HG03097 (cell line): ENCODE results near the gene CBX8.

ENCODE experiments used
- ATAC-seq: cut with Tn5 transposase; IDR thresholded peaks from one replicate; pipeline ENCODE4 v1.9.1; 2021; ENCODE audit not compliant: unreplicated experiment, low FRiP score

Gene CBX8

DNA sequence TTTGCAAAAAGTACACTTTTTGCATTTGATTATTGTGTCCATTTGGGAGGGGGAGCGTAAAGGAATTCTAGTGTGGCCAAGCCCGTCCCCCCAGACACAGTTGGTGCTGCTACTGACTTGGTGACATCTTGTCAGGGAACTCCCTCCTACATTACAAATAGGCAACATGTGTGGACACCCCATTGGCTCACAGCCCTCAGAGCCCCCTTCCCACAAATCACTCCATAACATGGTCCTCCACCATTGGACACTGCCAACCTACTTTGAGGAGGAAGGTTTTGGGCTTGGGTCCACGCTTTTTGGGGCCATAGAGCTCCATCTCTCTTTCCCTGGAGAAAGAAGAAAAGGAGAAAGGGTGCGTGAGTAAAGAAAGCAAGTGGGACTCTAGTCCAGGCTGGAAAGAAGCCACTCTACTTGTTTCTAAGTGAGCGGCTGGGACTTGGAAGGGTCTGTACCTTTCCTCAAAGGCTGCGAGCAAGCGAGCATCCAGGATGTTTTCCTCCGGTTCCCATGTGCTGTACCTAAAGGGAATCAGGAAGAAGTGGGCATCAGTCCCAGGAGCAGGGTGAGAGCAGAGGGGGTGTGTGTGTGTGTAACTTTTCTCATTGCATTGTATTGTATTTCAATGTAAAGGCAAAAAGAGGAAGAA, 958 bp downstream of the CBX8 start:
- no peak for ATAC-seq

DNA sequence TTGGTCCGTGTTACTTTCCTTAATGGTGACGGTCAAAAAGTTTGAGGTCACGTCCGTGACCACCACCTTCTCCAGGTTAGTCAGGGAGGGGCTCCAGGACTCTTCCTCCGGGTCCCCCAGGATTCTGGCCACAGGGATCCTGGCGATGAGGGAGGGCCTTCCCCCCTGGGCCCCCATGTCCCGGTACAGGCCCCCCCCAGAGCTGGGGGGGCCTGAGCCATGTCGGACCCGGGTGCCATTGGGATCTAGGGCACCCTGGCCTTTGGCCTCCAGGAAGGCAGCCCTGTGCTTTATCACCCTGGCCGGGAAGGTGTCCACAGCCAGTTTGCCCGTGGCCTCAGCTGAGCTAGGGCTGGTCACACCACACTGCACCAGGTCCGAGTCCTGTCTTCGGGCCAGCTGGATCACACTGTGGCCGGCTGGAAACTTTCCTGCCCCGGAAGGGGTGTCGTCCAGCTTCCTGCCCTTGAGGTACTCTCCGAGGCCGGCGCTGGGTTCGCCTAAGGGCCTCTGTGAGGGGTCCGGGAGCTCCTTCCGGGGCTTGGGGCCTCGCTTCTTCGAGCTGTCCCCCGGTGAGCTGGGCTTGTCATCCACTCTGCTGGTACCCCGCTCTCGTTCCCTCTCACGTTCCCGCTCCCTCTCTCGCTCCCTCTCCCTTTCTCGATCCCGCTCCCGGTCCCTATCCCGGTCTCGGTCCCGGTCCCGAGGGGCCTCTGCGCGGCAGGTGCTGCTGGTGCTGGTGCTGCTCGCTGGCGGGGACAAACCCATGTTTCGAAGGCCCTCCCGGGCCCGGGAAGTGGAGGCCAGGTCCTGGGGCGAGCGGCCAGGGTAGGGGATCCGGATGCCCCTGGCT, 2.0 kb downstream of the CBX8 start:
- no peak for ATAC-seq

DNA sequence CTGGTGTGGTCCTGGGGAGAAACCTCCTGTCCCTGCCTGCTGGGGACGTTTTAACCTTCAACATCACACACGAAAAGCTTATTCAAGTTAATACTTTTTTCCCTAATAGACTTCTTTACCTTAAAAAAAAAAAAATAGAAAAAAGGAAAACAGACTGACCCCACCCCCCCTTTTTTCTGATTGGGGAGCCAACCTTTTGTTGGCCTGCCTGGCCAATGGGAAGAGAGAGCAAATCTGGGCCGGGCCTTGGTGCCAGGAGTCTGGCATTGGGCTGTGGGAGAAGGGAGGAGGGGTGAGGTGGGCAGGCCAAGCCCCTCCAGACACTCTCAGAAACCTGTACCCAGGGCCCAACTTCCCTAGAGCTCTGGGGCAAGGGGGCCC, 3.0 kb downstream of the CBX8 start:
- no peak for ATAC-seq

DNA sequence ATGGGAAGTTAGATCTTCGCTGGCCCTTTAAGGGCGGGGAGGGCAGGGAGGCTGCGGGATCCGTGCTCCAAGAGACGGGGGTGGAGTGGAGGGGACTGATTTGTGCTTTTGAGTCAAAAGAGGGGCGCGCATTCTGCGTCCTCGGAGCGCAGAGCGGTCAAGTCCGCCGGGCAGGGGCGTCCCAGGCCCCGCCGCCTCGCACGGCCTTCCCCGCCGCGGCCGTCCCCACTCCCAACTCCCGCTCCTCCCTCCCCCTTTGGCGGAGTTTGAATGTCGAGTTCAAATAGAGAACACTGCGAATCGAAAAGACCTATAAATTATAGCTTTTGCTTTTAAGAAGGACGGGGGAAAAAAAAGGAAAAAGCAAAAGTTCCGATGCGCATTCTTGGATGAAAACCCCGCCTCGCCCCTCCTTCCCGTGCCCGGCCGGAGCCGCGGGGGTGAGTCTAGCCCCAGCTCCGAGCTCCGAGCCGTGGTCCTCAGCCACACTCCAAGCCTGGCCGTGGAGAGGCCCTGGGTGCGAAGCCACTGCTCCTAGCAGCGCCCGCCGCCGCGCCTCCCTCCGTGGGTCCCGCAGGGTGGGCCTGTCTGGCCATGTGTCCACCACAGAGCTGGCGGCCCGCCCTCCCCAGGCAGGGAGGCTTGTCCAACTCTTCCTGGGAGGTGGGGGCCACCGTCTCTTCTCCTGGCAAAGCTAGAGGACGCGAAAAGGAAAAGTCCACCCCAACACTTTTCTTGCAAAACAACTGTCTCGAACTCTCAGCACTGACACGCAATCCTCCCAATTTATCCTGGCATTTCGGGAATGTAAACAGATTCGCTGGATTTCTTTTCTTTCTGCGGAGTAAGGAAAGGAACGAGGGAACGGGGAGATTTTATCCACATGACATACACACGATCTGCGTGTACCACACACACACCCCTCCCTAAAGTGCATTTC, 3.6 kb downstream of the CBX8 start:
- ATAC-seq, result no peak

DNA sequence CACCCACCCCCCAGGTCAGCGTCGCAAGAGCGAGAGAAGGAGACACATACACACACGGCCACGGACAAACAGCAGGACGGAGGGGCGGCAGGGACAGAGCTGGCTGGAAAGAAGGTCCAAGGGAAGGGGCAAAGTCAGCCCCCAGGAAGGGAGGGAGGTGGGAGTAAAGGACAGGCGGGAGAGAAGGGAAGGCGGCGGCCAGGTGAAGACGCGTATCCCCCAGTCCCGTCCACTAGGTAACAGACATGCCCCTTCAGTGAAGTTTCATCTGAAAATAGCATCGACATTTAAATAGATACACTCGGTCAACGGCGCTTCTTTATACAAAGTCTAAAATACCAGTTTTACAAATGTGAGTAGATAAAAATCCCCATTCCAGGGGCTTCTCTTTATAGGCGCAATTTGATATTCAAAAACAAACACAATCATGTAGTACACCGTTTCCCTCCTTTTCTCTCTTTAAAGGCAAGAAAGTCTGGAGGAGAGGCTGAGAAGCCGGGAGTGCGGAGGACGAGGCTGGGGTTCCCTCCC, 4.5 kb downstream of the CBX8 start:
- no peak for ATAC-seq

DNA sequence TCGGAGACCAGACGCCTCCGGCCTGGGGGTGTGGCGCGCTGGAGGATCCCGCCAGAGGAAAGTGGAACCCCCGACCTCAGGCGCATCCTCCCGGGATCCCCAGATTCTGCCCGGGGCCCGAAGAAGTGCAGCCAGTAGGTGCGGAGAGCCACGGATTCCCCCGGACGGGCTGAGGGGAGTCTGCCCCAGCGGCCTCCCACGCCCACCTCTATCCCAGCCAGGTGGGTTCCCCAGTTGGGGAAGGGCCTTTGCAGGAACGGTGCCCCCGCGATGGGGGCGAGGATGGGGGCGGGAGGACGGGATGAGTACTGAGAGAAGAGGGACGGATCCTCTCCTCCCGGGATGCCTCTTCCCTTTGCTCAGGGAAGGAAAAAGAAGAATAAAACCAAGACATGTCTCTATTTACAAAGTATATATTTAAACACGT, 5.1 kb downstream of the CBX8 start:
- no peak for ATAC-seq

DNA sequence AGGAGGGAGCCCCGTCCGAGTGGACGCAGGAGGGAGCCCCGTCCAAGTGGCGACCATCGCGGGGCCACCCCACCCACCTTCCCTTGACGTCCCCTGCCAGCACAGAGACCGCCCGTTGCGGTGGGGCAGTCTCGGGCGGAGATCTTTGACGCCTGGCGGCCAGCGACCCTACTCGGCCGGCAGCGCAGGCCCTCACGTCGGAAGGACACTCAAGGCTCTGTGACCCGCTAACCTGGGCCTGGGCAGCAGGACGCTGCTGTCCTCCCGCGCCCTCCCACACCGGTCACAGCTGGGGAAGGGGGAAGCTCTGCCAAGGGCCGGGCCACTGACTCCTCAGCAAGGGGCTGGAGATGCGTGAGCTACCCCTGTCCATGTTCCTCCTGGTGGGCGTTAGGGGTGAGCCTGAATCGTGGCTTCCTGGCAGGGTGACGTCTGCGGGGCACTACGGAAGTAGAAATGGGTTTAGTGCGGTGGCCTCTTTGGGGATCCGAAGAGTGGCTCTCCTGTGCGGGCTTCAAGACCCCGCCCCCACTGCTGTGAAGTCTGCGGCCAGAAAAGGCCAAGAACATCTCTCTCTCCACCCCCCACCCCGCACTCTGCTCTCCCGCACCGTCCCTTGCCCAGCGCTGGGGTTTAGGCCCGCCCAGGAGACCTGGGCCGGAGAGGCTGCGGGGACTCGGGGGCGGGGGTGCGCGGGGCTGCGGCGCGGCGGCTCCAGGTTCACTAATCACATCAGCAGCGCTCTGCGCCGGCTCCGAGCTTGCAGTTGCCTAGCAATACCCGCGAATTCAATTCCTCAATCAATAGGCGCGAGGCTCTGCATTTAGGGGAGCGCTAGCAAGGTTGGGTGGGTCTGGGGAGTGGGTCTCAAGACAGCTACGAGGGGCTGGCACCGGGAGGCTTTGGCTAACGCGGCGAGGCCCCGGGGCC, 5.8 kb downstream of the CBX8 start:
- no peak for ATAC-seq

DNA sequence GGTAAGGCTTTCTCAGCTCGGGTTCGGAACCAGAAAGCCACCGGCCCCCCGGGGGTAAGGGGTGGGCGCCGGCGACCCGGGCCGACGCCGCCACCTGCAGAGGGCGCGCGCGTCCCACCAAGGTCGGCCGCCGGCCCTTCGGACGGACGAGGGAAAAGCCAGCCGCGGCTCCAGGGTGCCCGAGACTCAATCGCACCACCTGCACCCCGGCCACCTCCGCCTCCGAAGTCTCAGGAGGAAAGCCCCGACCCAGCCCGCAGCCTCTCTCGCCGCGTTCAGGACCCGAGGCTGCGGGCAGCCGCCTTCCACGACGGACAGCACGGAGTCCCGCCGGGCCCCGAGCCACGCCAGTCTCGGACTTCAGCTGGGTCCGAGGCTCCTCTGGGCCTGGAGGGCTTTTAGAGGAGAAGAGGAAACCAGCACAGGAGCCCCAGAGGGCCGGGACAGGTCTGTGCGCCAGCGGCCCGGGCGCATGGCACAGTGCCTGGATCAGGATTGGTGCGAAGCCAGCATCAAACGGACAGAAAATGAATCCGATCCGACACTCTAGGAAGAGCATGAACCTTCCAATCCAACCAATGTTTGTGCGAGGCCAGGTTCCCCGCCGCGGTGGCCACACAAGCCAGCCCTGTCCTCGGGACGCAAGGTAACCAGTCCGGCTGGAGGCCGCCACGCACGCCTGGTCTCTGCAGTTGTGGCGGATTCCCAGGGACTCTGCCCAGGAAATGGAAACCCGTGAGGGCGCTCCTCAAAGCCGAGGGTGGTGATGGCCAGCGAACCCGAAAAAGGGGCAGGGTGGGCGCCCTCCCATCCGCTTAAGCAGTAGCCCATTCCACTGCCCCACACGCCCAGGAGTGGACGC, 6.7 kb downstream of the CBX8 start:
- ATAC-seq, result no peak

DNA sequence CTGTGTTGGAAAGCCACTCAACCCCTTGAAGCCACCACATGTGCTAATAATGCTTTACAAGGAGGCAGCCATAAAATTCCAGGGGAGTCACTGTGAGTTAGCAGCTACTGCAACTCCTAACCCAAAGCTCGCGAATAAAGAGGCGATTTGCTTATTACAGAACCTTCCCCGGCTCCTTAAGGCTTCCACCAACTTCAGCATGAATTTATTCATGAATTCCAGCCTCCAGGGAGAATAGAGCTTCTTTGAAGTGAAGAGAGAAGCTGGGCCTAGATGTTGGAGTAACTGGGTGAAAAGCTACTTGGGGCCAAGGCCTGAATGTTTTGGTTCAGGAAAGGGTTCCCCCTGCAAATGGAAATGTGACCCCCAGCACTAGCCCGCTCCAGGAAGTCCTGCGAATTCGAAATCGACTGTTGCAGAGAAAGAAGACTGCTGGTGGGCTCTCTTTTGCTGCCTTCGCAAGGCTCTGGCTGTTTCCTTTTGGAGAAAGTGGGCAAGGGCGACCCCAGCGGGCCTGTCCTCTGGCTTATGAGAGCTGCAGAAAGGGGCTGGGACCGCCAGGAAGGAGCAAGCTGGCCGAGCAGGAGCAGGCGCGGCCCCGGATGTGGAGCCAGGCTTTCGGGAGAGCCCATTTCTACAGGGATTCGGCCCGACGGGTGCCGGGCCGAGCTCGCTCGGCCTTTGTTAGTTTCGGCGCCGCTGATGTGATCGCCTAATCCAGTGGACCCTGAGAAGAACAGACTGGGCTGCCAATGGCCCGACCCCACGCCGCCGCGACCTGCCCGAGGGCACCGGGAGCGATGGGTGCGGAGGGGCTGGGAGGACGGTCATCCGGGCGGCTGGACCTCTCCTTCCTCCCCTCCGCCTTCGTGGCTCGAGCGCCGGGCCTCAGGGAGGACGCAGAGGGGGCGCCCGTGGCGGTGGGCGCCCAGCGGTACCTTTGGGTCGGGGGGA, 7.6 kb downstream of the CBX8 start:
- ATAC-seq, result no peak

DNA sequence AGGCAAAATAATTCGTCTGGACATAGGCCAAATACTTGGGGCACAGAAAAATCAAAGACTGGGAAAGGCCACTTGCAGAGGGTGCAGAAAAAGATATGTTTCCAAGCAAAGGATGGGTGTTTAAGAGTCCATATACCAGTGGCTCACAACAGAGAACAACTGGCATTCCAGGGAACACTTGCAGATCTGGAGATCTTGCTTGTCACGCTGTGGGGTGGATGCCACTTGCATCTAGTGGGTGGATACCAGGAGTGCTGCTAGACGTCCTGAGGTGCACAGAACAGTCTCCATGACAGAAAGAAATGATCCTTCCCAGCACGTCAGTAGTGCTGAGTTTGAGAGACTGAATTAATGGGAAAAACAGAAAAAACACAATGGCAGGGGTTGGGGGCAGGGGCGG, 8.4 kb downstream of the CBX8 start:
- no peak for ATAC-seq

DNA sequence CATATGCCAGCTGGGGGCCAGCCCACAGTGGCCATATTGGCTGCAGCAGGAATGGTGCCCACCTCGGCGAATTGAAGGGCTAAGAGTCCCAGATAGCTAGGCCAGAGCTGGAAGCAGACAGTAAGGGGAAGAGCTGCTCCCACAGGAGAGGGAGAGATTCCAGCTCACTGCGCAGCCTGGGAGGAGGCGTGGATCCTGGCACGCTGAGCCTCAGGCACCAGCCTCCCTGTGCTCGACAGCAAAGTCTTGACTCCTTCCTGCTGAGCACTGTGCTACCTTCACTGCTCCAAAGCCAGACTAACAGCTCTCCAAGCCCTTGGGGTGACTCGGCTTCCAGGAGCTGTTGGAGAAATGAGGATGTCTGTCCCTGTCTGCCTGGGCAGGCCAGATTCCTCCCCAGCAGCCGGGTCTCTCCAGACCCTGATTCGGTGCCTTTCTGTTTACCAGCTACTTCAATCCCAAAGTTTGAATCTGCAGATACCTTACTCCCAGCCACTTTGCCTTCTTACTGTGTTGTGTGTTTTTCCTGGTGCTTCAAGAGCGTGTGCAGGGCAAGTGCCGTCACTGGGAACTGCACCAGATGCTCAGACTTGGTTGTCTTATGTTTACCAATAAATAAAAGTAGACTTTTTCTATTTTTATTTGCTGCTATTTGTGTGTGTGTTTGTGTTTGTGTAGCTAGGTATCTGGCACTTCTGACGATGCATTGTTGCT, 9.8 kb downstream of the CBX8 start:
- no peak for ATAC-seq

DNA sequence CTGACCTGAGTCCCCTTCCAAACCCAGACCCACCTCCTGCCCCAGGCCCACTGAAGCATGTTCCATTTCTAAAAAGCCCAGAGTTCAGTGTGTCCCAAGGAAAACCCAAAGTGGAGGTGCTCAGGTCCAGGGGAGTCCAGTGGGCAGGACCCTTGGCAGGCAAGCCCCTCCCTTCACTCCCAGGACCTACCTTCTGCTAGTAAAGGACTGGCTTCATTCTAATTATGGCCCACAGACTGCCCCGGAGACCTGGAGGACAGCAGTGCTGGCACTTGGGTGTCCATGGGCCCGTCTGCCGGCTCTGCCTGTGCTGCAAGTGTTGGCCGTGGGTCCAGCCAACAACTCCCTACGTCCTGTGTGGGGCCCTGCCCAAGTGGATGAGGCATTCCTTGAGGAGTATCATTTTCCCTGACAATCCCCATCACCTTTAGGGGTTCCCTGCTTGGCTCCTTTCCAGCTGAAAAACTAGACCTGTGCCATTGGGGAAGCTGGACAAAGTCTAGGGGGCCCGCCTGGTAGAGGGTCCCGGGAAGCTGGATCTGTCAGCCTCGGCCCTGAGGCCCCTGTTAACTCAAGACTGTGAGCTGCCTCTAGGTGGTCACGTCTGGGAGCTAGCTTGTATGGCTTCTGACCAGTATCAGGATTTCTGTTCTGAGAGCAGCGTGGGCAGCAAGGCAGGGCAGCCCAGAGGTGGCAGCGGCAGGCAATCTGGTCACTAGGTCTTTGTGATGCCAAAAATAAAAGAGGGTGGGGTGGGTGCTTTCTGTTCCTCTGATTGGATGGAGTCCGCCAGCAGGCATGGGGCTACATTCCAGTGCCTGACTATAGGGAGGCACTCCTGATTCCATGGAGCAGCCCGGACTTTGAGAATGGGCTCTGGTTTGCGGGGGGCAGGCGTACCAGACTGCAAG, 10.7 kb downstream of the CBX8 start:
- no peak for ATAC-seq

DNA sequence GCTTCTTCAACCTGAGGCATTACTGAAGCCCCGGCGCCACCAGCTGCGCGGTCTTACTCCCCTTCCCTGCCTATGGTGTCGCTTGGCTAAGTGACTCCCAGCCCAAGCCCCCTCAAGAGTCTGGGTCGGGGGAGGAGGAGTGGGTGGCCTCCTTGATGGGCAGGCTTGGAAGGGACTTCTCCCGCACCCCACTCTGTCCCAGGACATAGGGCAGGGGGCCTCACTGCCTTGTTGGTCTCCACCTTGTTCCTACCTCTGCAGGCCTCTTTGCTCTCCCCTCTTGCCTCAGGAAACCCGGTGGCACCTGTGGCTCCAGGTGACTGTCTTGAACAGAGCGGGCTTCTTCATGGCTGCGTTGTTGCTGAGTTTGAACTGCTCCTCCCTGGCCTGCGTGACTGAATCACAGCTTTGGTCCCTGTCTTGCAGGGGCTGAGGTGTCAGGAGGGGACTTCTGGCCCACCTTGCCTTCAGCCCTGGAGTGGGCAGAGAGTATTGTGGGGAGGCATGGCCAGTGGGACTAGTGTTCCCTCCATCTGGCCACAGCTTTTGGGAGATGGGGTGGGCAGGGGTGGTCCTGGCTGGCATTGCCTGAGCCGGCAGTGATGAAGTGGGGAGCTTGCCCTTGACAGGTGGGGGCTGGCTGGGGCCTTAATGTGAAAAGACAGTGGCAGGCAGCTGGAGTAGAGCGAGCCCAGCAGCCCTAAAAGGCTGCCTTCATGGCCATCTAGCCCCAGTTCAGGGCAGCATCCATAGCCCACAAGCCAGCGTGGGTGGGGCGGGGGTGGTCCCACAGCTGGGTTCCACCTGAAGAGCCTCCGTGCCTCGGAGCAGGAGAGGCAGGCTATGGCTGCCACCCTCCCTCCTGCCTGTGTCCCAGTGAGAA, 11.6 kb downstream of the CBX8 start:
- no peak for ATAC-seq

DNA sequence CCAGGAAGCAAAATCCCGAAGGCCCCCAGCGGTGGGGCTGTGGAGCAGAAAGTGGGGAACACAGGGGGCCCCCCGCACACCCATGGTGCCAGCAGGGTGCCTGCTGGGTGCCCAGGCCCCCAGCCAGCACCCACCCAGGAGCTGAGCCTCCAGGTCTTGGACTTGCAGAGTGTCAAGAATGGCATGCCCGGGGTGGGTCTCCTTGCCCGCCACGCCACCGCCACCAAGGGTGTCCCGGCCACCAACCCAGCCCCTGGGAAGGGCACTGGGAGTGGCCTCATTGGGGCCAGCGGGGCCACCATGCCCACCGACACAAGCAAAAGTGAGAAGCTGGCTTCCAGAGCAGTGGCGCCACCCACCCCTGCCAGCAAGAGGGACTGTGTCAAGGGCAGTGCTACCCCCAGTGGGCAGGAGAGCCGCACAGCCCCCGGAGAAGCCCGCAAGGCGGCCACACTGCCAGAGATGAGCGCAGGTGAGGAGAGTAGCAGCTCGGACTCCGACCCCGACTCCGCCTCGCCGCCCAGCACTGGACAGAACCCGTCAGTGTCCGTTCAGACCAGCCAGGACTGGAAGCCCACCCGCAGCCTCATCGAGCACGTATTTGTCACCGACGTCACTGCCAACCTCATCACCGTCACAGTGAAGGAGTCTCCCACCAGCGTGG, 12.4 kb downstream of the CBX8 start:
- no peak for ATAC-seq

DNA sequence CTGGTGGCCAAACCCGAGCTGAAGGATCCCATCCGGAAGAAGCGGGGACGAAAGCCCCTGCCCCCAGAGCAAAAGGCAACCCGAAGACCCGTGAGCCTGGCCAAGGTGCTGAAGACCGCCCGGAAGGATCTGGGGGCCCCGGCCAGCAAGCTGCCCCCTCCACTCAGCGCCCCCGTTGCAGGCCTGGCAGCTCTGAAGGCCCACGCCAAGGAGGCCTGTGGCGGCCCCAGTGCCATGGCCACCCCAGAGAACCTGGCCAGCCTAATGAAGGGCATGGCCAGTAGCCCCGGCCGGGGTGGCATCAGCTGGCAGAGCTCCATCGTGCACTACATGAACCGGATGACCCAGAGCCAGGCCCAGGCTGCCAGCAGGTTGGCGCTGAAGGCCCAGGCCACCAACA, 13.0 kb downstream of the CBX8 start:
- no peak for ATAC-seq
